Fibroblast of skin of left quadriceps (primary cell): ENCODE results near the gene COL4A6.
A peak's percentile ranks its signal among the peaks of the same experiment; 100 is the strongest.

Experiments used
- DNase-seq, 2 experiments: peaks; one replicate each; pipeline ENCODE4 v3.0.0-alpha.2; 2013; ENCODE audit warnings: low read depth in 2 of 2

Gene COL4A6

GRCh38 chrX:108216919-108217571 lies 221.2 kb downstream of the COL4A6 start:
- no peak for DNase-seq

DNA sequence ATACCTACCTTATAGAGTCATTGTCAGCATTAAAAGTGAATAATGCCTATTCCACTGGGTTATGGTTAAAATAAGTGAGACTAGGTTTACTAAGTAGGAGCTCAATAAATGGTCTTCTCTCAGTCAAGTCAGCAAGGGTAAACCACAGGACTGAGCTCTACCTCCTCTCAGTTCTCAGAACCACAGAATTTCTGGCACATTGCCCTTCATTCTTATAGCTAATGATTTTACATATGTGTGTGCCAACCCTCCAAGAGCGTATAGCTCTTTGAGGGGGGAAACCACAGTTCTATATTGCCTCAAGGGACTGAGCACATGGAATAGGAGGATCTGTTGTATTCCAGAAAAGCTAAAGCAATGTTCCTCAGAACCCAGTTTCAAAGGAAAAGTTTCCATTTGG lies 221.8 kb downstream of the COL4A6 start:
- DNase-seq, result peak; percentile 16 to 17

- no peak for DNase-seq
These were observed 226.9 kb downstream of the COL4A6 start for GRCh38 chrX:108211301-108211700.

GRCh38 chrX:108209006-108209554 lies 229.1 kb downstream of the COL4A6 start:
- no peak for DNase-seq

GRCh38 chrX:108203540-108203939 lies 234.7 kb downstream of the COL4A6 start:
- no peak for DNase-seq

- no peak for DNase-seq
These were observed 238.5 kb downstream of the COL4A6 start for GRCh38 chrX:108199691-108200090.

- no peak for DNase-seq
These were observed 239.2 kb downstream of the COL4A6 start for GRCh38 chrX:108199041-108199440.

DNA sequence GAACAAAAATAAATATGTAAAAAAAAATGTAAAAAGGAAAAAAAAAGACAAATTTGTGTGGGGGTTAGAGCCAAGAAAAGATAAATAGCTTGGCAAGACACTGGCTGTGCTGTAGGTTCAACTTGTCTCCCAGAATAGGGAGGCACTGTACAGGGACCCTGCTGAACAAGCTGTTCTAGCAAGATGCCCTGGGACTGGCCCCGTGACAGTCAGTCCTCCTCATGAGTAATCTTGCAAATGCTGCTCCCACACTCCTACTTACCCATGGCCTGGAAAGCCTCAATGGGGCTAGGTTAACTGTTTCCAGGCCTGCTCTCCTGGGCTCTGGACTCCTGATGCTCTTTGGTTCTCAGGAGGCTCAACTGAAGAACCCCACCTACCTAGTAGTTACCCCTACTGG lies 239.8 kb downstream of the COL4A6 start:
- no peak for DNase-seq

GRCh38 chrX:108186811-108187210 lies 251.4 kb downstream of the COL4A6 start:
- DNase-seq, result peak; percentile 23 to 33

DNA sequence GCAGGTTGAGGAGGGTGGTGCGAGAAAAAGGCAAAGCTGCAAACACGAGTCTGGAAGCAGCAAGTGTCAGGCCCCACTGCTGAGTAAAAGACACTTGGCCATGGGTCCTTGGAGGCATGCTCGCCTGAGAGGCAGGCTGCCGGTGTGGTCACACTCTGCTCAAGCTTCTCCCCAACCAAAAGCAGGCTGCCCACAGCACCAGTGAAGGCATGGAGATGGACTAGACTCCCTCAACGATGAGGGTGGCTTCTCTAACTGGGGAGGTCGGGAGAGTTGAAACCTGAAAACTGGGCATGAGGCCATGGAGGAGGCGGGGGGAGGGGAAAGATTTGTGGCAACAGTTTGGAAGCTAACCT lies 260.1 kb downstream of the COL4A6 start:
- DNase-seq, result no peak

- DNase-seq, result no peak
These were observed 260.7 kb downstream of the COL4A6 start for GRCh38 chrX:108177351-108178142.

DNA sequence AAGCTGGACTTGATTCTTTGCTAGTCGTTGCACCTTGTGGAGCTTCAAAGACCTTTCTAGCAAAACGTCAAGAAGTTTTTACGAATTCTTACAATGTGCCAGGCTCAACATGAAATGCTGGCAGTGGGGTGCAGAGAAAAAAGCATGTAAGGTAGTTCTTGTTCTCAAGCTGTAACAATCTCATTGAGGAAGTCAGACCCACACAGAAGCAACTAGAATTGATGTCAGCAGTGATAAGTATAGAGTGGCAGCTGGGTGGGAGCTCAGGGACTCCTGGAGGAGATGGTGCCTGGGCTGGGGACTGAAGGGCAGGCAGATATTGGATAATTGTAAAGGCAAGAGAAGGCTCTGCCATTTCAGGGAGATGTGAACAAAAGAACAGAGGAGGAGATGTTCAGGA lies 264.3 kb downstream of the COL4A6 start:
- no peak for DNase-seq

DNA sequence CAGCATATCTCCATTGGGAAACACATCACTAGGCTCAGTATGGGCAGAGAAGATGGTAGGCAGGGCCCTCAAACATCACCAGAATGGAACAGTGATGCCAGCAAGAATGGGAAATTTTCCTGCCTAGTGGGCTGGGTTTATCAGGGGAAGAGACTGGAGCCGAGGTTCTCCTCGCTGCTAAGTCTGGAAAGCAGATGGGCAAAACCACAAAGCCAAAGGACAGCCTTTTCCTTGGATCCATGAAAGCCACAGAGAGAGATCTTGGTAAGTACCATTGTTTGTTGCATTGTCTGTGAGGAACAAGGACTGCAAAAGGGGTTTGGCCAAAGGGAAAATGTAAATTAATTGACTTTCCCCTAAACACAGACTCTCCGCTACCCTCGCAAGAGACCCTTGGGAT lies 266.6 kb downstream of the COL4A6 start:
- DNase-seq, result no peak

DNA sequence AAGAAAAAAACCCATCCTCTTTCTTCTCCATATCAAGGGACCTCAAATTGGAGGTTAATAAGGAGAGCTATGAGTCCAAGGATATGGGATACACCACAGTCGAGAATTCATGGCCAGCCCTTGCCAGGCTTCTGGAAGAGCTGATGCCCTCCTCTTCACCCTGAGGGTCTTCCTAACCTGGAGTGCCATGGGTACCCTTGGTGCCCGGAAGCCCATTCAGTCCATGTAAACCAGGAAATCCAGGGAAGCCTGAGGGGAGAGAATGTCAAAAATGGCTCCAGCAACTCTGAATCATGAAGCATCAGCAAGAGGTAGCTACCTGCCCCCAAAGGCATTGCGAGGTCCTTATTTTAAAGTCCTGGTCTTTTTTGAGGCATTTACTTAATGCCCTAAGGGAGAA lies 268.5 kb downstream of the COL4A6 start:
- no peak for DNase-seq

- DNase-seq, result no peak
These were observed 269.1 kb downstream of the COL4A6 start for GRCh38 chrX:108168961-108169740.

GRCh38 chrX:108167211-108167872 lies 270.9 kb downstream of the COL4A6 start:
- DNase-seq, result peak; percentile 7 to 8

DNA sequence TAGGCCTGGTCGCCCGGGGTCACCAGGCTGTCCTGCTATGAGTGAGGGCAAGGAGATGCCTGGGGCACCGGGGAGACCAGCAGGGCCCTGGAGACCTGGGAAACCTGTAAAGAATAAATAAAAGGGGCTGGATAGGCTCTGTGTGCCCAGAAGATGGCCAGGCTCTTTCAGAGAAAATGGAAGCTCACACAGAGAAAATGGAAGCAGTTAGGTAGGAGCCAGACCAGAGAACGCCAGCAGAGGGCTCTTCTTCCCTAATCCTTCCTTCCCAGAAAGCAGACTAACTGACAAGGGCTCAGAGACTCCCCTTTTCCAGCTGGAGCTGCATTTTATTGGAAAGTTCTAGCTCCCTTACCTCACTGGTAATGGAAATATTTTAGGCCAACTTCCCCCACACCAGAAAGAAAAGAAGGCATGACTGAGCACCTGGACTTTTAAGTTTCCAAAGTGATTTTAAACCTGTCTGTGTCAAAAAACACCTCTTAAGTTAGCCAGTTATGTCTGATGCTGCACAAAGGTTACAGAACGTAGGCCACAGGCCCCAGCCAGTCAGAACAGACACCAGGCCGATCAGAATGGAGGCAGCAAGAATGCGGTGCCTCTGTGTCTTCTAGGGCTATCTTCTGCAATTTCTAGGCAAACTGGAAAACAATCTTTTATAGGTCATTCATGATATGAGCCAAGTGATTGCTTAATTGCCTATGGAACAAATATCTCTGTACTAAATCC lies 272.7 kb downstream of the COL4A6 start:
- peak; percentile 3 to 9 for DNase-seq

GRCh38 chrX:108163333-108164082 lies 274.7 kb downstream of the COL4A6 start:
- no peak for DNase-seq

GRCh38 chrX:108162265-108162664 lies 276.0 kb downstream of the COL4A6 start:
- DNase-seq, result no peak

DNA sequence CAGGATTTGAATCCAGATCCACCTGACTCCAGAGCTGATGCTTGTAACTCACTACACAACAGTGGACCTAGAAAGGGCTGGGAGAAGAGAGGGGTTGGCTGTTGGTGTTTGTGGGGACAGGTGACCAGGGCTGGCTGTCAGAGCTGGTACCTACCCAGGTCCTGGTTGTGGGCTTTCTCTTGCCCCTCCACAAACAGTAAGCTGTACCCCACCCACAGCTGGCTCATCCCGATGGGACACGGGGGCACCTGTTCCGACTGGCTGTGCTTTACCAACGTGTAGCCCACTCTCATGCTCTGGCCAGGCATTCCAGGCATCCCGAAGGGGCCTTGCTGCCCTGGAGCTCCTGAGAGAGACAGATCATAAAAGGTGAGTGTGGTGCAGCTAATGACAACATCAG lies 277.9 kb downstream of the COL4A6 start:
- no peak for DNase-seq
